PC-3 (cell line): Measurements from ENCODE around the gene KCNQ5. TPM values are rescaled to one million over a fixed set of nuclear protein-coding genes. Genes with fewer than 3 reads are reported as not detected.

Experiments
- ATAC-seq: fragments of 200-7000 bp; cut with Tn5 transposase; 2 replicates; pipeline ENCODE4 v1.9.1; 2020; ENCODE audit warnings: mild to moderate bottlenecking, moderate library complexity
- BruUV-seq: library from RNA; stranded (reverse); fragments of 400-500 nt; replicated peaks from 2 replicates; lab custom pipeline; 2021; lab: Mats Ljungman, UMichigan
- CTCF ChIA-PET: fragments of 300-600 bp; sonication (Branson Sonifier 250); formaldehyde crosslinking; loops from one replicate; lab custom pipeline; 2022; ENCODE audit warnings: antibody characterized with exemption; lab: Charles Lee
- POLR2A ChIA-PET: fragments of 300-600 bp; sonication (Branson Sonifier 250); formaldehyde crosslinking; loops from one replicate; lab custom pipeline; 2022; ENCODE audit warnings: antibody characterized with exemption; ENCODE audit not compliant: unreplicated experiment; lab: Charles Lee
- DNase-seq: peaks from one replicate; pipeline ENCODE4 v3.0.0-alpha.2; 2015
- H2AFZ ChIP-seq: fragments of 300-600 bp; sonication (generic); 2 replicates; pipeline ENCODE4 v1.6.0; 2016; ENCODE audit warnings: antibody characterized with exemption, low read length
- H3F3A ChIP-seq: fragments of 300-600 bp; sonication (generic); one replicate; pipeline ENCODE4 v1.6.0; 2017; ENCODE audit warnings: antibody characterized with exemption, low read length, control low read depth, mild to moderate bottlenecking; ENCODE audit not compliant: unreplicated experiment
- H3K27ac ChIP-seq: fragments of 300-600 bp; sonication (generic); 2 replicates; pipeline ENCODE4 v1.5.1; 2016; ENCODE audit warnings: mild to moderate bottlenecking, low read length
- H3K27me3 ChIP-seq: fragments of 300-600 bp; sonication (generic); 2 replicates; pipeline ENCODE4 v1.6.1; 2016; ENCODE audit warnings: low read length, mixed read lengths
- H3K36me3 ChIP-seq: fragments of 300-600 bp; sonication (generic); 2 replicates; pipeline ENCODE4 v1.6.1; 2016; ENCODE audit warnings: low read depth, mixed run types, low read length, mixed read lengths
- H3K4me1 ChIP-seq: fragments of 300-600 bp; sonication (generic); 2 replicates; pipeline ENCODE4 v1.5.1; 2016; ENCODE audit warnings: low read length; ENCODE audit not compliant: insufficient read depth
- H3K4me2 ChIP-seq: fragments of 300-600 bp; sonication (generic); 2 replicates; pipeline ENCODE4 v1.6.0; 2016; ENCODE audit warnings: low read length
- H3K4me3 ChIP-seq: fragments of 300-600 bp; sonication (generic); 2 replicates; pipeline ENCODE4 v1.5.1; 2016; ENCODE audit warnings: mild to moderate bottlenecking, low read length, mixed read lengths
- H3K79me2 ChIP-seq: fragments of 300-600 bp; sonication (generic); 2 replicates; pipeline ENCODE4 v1.6.1; 2017; ENCODE audit warnings: low read length, mixed read lengths
- H3K9ac ChIP-seq: fragments of 300-600 bp; sonication (generic); 2 replicates; pipeline ENCODE4 v1.6.0; 2016; ENCODE audit warnings: mild to moderate bottlenecking, low read length
- H3K9me2 ChIP-seq: fragments of 300-600 bp; sonication (generic); replicated peaks from 2 replicates; pipeline ENCODE4 v1.6.1; 2016; ENCODE audit warnings: mixed run types, low read length, mixed read lengths
- H3K9me3 ChIP-seq: fragments of 300-600 bp; sonication (generic); 2 replicates; pipeline ENCODE4 v1.6.1; 2016; ENCODE audit warnings: low read length, mixed read lengths
- H4K20me1 ChIP-seq: fragments of 300-600 bp; sonication (generic); 2 replicates; pipeline ENCODE4 v1.6.1; 2016; ENCODE audit warnings: low read length, mixed read lengths
- CTCF ChIP-seq: fragments of 300-600 bp; sonication (generic); conservative IDR thresholded peaks from 2 replicates; pipeline ENCODE4 v1.5.1; 2017; ENCODE audit warnings: antibody characterized with exemption, low read depth, mild to moderate bottlenecking, low read length
- EZH2 ChIP-seq: fragments of 300-600 bp; sonication (generic); IDR thresholded peaks from one replicate; pipeline ENCODE4 v1.6.1; 2017; ENCODE audit warnings: antibody characterized with exemption, mild to moderate bottlenecking, low read length; ENCODE audit not compliant: unreplicated experiment
- EZH2phosphoT487 ChIP-seq: fragments of 300-600 bp; sonication (generic); IDR thresholded peaks from 2 replicates; pipeline ENCODE4 v1.6.1; 2018; ENCODE audit warnings: mild to moderate bottlenecking, antibody characterized with exemption, low read length, borderline replicate concordance
- intact Hi-C: fragments of 100-400 bp; cut with micrococcal nuclease; formaldehyde crosslinking; loops from 2 replicates; pipeline ENCODE4 v1.9.0; 2023
- total RNA-seq: library from RNA; depleted of rRNA; stranded (reverse); fragments of >200 nt; gene quantifications from 2 replicates; pipeline ENCODE4 v1.2.3, GENCODE V29; 2014

Gene KCNQ5
- total RNA-seq, 1 experiment from 2014 or later: not detected

- Histone ChIP-seq H3K9ac (no peak overlapping the region), H3F3A (no peaks in the 10 kb centered on the region), H3K27ac (no peak overlapping the region), H3K4me2 (no peak overlapping the region), H3K79me2 (no peaks in the 10 kb centered on the region), H3K4me3 (no peak overlapping the region), H3K9me3 (no peaks in the 10 kb centered on the region), H3K27me3 (no peaks in the 10 kb centered on the region), H2AFZ (no peak overlapping the region), H3K9me2 (no peaks in the 10 kb centered on the region), H3K4me1 (no peaks in the 10 kb centered on the region), H3K36me3 (no peaks in the 10 kb centered on the region), H4K20me1 (no peaks in the 10 kb centered on the region)
- intact Hi-C loops: no loop called here
- TF ChIP-seq CTCF (no peak), EZH2phosphoT487 (no peak), EZH2 (no peak)
- ATAC-seq (no peak), DNase-seq (no peak)
- no TSS peak for BruUV-seq
- ChIA-PET POLR2A (no interaction called here), CTCF (no interaction called here)
Measured at GRCh38 chr6:73050706-73051105, 428.8 kb downstream of the KCNQ5 start.

GRCh38 chr6:73051147-73051546, 429.3 kb downstream of the KCNQ5 start:
- Histone ChIP-seq H3F3A (no peaks in the 10 kb centered on the region), H2AFZ (no peak overlapping the region), H3K27ac (no peak overlapping the region), H3K4me3 (no peak overlapping the region), H3K4me1 (no peaks in the 10 kb centered on the region), H3K9ac (no peak overlapping the region), H3K9me3 (no peaks in the 10 kb centered on the region), H3K36me3 (no peaks in the 10 kb centered on the region), H3K27me3 (no peaks in the 10 kb centered on the region), H4K20me1 (no peaks in the 10 kb centered on the region), H3K79me2 (no peaks in the 10 kb centered on the region), H3K9me2 (no peaks in the 10 kb centered on the region), H3K4me2 (no peak overlapping the region)
- no TSS peak for BruUV-seq
- CTCF ChIA-PET: no interaction called here
- intact Hi-C loops: no loop called here
- DNase-seq (no peak), ATAC-seq (no peak)
- TF ChIP-seq CTCF (no peak), EZH2phosphoT487 (no peak), EZH2 (no peak)
- POLR2A ChIA-PET: no interaction called here

GRCh38 chr6:73054958-73055357, 433.1 kb downstream of the KCNQ5 start:
- no peak overlapping the region for H3K9ac ChIP-seq
- no peaks in the 10 kb centered on the region for H3K27me3 ChIP-seq
- H3K79me2 ChIP-seq: no peaks in the 10 kb centered on the region
- H3F3A ChIP-seq: no peaks in the 10 kb centered on the region
- H3K4me1 ChIP-seq: no peaks in the 10 kb centered on the region
- ATAC-seq (no peak), DNase-seq (no peak)
- H3K4me3 ChIP-seq: no peak overlapping the region
- H3K9me2 ChIP-seq: no peaks in the 10 kb centered on the region
- ChIA-PET POLR2A (no interaction called here), CTCF (no interaction called here)
- H3K4me2 ChIP-seq: no peak overlapping the region
- no peaks in the 10 kb centered on the region for H3K36me3 ChIP-seq
- H3K9me3 ChIP-seq: no peaks in the 10 kb centered on the region
- TF ChIP-seq EZH2: no peak
- TF ChIP-seq CTCF: no peak
- TF ChIP-seq EZH2phosphoT487: no peak
- H3K27ac ChIP-seq: no peak overlapping the region
- BruUV-seq: no TSS peak
- intact Hi-C loops: no loop called here
- no peak overlapping the region for H2AFZ ChIP-seq
- no peaks in the 10 kb centered on the region for H4K20me1 ChIP-seq
